Spleen (tissue), 11 donors: ENCODE results near the gene MAP4K2. TPM values are rescaled to one million over a fixed set of nuclear protein-coding genes. Genes with fewer than 3 reads are reported as not detected.

Experiments
- DNase-seq: peaks from one replicate; pipeline ENCODE4 v3.0.0-alpha.2; 2020
- H3K27ac ChIP-seq, 8 donors: fragments of 200-600 bp; sonication (generic) in 7 of 8; 1 replicate in 4 of 8; 2 replicates in 4 of 8; pipeline versions ENCODE4 v1.5.0 to v1.8.0; 2016 to 2021; ENCODE audit warnings: inconsistent platforms in 4 of 8, mild to moderate bottlenecking in 4 of 8, moderate library complexity in 1 of 8
- H3K27me3 ChIP-seq, 7 donors: fragments of 200-600 bp; sonication (generic) in 6 of 7; replicated peaks in 1 of 7; 1 replicate in 4 of 7; 2 replicates in 3 of 7; pipeline versions ENCODE4 v1.5.0 to v1.8.0; 2016 to 2021; ENCODE audit warnings: inconsistent platforms in 3 of 7, mild to moderate bottlenecking in 1 of 7
- H3K36me3 ChIP-seq, 6 donors: fragments of 200-600 bp; sonication (generic) in 5 of 6; 1 replicate in 4 of 6; 2 replicates in 2 of 6; pipeline versions ENCODE4 v1.5.0 to v1.8.0; 2016 to 2021; ENCODE audit warnings: inconsistent platforms in 2 of 6
- H3K4me1 ChIP-seq, 6 donors: fragments of 200-600 bp; sonication (generic) in 5 of 6; 1 replicate in 3 of 6; 2 replicates in 3 of 6; pipeline versions ENCODE4 v1.5.0 to v1.8.0; 2016 to 2021; ENCODE audit warnings: inconsistent platforms in 3 of 6
- H3K4me3 ChIP-seq, 8 donors: fragments of 200-600 bp; sonication (generic) in 7 of 8; 1 replicate in 4 of 8; 2 replicates in 4 of 8; pipeline versions ENCODE4 v1.5.0 to v1.8.0; 2016 to 2021; ENCODE audit warnings: inconsistent platforms in 4 of 8, mild to moderate bottlenecking in 4 of 8, moderate library complexity in 2 of 8
- H3K9me3 ChIP-seq, 8 donors: fragments of 200-600 bp; sonication (generic) in 7 of 8; 1 replicate in 4 of 8; 2 replicates in 4 of 8; pipeline versions ENCODE4 v1.5.0 to v1.8.0; 2016 to 2021; ENCODE audit warnings: inconsistent platforms in 4 of 8
- CTCF ChIP-seq, 11 experiments: fragments of 200-600 bp in 7 of 11; fragments of 450-650 bp in 4 of 11; sonication (generic) in 4 of 11; IDR thresholded peaks in 8 of 11; conservative IDR thresholded peaks in 3 of 11; 1 replicate in 7 of 11; 2 replicates in 4 of 11; pipeline versions ENCODE4 v1.4.0 to v1.8.0; 2016 to 2021; ENCODE audit warnings: antibody characterized with exemption in 11 of 11, inconsistent platforms in 4 of 11, mild to moderate bottlenecking in 1 of 11
- POLR2A ChIP-seq, 3 donors: fragments of 450-650 bp; IDR thresholded peaks; one replicate each; pipeline ENCODE4 v1.5.1; 2017; ENCODE audit warnings: antibody characterized with exemption in 3 of 3, mild to moderate bottlenecking in 1 of 3
- POLR2AphosphoS5 ChIP-seq, 3 donors: sonication (generic); formaldehyde crosslinking; IDR thresholded peaks; one replicate each; pipeline ENCODE4 v1.5.1; 2017; ENCODE audit warnings: antibody characterized with exemption in 3 of 3
- WGBS, 5 donors: extraction: QIAGEN DNeasy Blood & Tissue Kit in 3 of 5; methylation state at CpG; one replicate each; pipeline versions ENCODE4 v1.1.5 to v1.1.7; 2013 to 2018; 5-methylcytosine and 5-hydroxymethylcytosine counted together
- intact Hi-C: fragments of 100-400 bp; cut with DNase I; formaldehyde crosslinking; loops from one replicate; pipeline ENCODE4 v1.15.0; 2023; ENCODE audit warnings: low total_unique reads
- polyA plus RNA-seq, 3 donors: library from polyadenylated mRNA; stranded (reverse); fragments of 200-250 nt; gene quantifications; one replicate each; pipeline ENCODE4 v1.2.1, GENCODE V29; 2013
- total RNA-seq, 7 donors: library from RNA; depleted of rRNA in 3 of 7; stranded (reverse); fragments of >200 nt in 3 of 7; fragmentation: NEBNext Ultra II Directional in 4 of 7; extraction: Animal tissue kit (Norgen Biotek cat#: 25700) in 4 of 7; gene quantifications; one replicate each; pipeline versions ENCODE4 v1.1.0 to v1.2.1, GENCODE V29; 2016 to 2021
- donor health status: healthy with polysubstance abuse.
- donor health status: DM: no; HTN: no; CAD: no; lungs with moderate emphysema.
- donor health status: DM: no; HTN: no; CAD: no.
- donor health status: Bipolar disorder and iron deficiency.
- donor health status: healthy.
- donor health status: DM: no; HTN: no; CAD: no.
- donor health status: DM: yes; HTN: yes; CAD: no.

The MAP4K2 gene
- total and polyA plus RNA-seq, 10 donors: 40.8 to 106 (median 60.6) TPM

DNA sequence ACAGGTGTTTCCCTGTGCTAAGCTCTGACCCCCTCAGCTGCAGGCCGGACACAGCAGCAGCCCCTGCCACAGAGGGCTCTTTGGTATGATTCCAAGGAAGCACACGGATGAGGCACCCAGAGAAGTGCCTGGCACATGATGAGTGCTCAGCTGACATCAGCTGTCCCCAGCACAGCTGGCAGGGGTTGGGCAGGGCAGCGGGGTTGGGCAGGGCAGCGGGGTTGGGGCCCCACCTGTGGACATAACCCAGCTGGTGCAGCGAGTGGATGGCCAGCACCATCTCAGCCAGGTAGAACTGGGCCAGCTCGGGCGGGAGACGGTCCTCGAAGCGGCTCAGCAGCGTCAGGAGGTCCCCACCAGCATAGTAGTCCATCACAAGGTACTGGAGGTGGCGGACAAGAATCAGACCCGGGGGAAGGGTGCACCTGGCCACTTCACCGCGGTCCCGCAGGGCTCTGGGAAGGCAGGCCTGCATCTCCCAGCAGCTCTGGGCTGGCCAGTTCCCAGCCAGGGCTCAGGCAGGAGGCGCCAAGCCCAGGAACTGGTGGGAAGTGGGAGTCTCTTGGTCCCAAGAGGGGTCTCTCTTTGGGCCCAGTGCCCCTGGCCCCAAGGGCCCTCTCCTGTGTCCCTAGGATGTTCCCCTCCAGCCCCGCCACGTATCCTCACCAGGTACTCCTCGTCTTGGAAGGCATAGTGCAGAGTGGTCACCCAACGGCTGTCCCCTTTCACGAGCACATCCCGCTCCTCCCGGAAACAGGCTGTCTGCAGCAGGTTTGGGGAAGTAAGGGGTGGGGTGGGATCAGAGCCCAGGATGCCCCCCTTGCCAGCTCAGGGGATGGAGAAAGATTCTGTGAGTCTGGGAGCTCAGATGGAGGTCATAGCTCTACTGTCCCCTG is 37.1 kb upstream of the MAP4K2 start:
- no peaks in the 10 kb centered on the region for H3K27me3 ChIP-seq
- peaks cover 0 to 31% (median 20%) of the 10 kb centered on the region in 6 donors for H3K4me1 ChIP-seq
- TF ChIP-seq POLR2A (IDR thresholded peaks at IDR 0.05): no peak
- no peak overlapping the region for H3K27ac ChIP-seq
- 86 to 94% (median 91%) methylated on average over 15 to 24 of the region's 24 CpGs for WGBS, 5 donors
- peaks cover 0 to 26% (median 0%) of the 10 kb centered on the region in 6 donors for H3K36me3 ChIP-seq
- peak; percentile 70 for DNase-seq
- H3K4me3 ChIP-seq: no peak overlapping the region
- H3K9me3 ChIP-seq: no peaks in the 10 kb centered on the region
- intact Hi-C loops: loop anchor here (10.0 kb wide), 1 partner anchor 55 kb away; no protein-coding TSS in a partner anchor

GRCh38 chr11:64839335-64839734 is 36.3 kb upstream of the MAP4K2 start:
- Histone ChIP-seq H3K27me3 (no peaks in the 10 kb centered on the region), H3K36me3 (peaks cover 0 to 29% (median 0%) of the 10 kb centered on the region in 6 donors), H3K9me3 (no peaks in the 10 kb centered on the region), H3K4me1 (peaks cover 0 to 23% (median 12%) of the 10 kb centered on the region in 6 donors), H3K4me3 (no peak overlapping the region), H3K27ac (no peak overlapping the region)
- intact Hi-C loops: no loop called here
- 90 to 91% (median 90%) methylated on average over 11 to 13 of the region's 13 CpGs for WGBS, 5 donors
- TF ChIP-seq POLR2AphosphoS5 (IDR thresholded peaks at IDR 0.05) (no peak), CTCF (IDR thresholded peaks at IDR 0.05 in 8 of 11, conservative IDR thresholded peaks at IDR 0.05 in 3 of 11) (no peak), POLR2A (IDR thresholded peaks at IDR 0.05) (no peak)
- peak; percentile 69 for DNase-seq

- Histone ChIP-seq H3K9me3 (no peaks in the 10 kb centered on the region), H3K27me3 (no peaks in the 10 kb centered on the region), H3K36me3 (peaks cover 0 to 35% (median 0%) of the 10 kb centered on the region in 6 donors), H3K27ac (no peak overlapping the region), H3K4me3 (no peak overlapping the region), H3K4me1 (peaks cover 0 to 18% (median 7%) of the 10 kb centered on the region in 6 donors)
- intact Hi-C loops: no loop called here
- 88 to 97% (median 94%) methylated on average over 17 to 28 of the region's 28 CpGs for WGBS, 5 donors
- TF ChIP-seq POLR2A (IDR thresholded peaks at IDR 0.05) (no peak), POLR2AphosphoS5 (IDR thresholded peaks at IDR 0.05) (no peak), CTCF (IDR thresholded peaks at IDR 0.05 in 8 of 11, conservative IDR thresholded peaks at IDR 0.05 in 3 of 11) (no peak)
- no peak for DNase-seq
Measured at GRCh38 chr11:64838600-64839334, 35.8 kb upstream of the MAP4K2 start.

DNA sequence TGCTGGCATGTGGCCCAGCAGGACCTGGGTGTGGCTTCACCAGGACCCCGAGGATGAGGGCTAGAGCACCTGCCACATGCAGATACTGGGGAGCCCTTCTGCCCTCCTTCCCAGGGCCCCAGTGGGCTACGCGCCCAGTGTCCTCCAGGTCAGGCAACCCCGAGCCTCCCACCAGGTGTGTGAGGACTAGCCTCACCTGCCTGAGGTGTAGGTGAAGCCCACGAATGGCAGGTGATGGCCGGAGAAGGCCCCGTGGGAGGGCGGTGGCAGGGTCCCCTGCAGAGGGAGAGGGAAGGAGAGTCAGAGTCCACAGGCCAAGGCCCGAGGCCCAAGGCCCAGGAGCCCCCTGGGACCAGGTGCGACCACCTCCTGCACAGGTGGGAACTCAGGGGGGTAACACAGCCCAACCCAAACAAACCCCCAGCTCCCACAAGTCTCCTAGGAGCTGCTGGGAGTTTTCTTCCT is 34.9 kb upstream of the MAP4K2 start:
- intact Hi-C loops: no loop called here
- H3K4me3 ChIP-seq: no peak overlapping the region
- DNase-seq: no peak
- H3K27ac ChIP-seq: no peak overlapping the region
- WGBS, 5 donors: 91 to 100% (median 94%) methylated on average over 4 to 10 of the region's 10 CpGs
- no peaks in the 10 kb centered on the region for H3K9me3 ChIP-seq
- peaks cover 0 to 9% (median 0%) of the 10 kb centered on the region in 6 donors for H3K4me1 ChIP-seq
- no peak for TF ChIP-seq CTCF (IDR thresholded peaks at IDR 0.05 in 8 of 11, conservative IDR thresholded peaks at IDR 0.05 in 3 of 11)
- no peak for TF ChIP-seq POLR2A (IDR thresholded peaks at IDR 0.05)
- no peak for TF ChIP-seq POLR2AphosphoS5 (IDR thresholded peaks at IDR 0.05)
- no peaks in the 10 kb centered on the region for H3K27me3 ChIP-seq
- H3K36me3 ChIP-seq: peaks cover 0 to 43% (median 0%) of the 10 kb centered on the region in 6 donors
